NCI-H2196 (cell line): ENCODE measurements around the gene CERK.

Source experiments
- DNase-seq: peaks from one replicate; lab custom pipeline; 2025; ENCODE audit not compliant: unreplicated experiment; lab: John Stamatoyannopoulos, UW

The CERK gene

GRCh38 chr22:46679706-46680269 lies 58.3 kb downstream of the CERK start:
- DNase-seq: no peak

GRCh38 chr22:46678785-46679700 lies 59.0 kb downstream of the CERK start:
- DNase-seq: no peak

- DNase-seq: no peak
Observed at GRCh38 chr22:46678003-46678657, 59.9 kb downstream of the CERK start.

GRCh38 chr22:46677323-46678002 lies 60.6 kb downstream of the CERK start:
- no peak for DNase-seq

- DNase-seq: no peak
Observed at GRCh38 chr22:46676881-46677280, 61.2 kb downstream of the CERK start.

GRCh38 chr22:46676479-46676878 lies 61.6 kb downstream of the CERK start:
- no peak for DNase-seq

- DNase-seq: no peak
Observed at GRCh38 chr22:46675938-46676337, 62.1 kb downstream of the CERK start.

GRCh38 chr22:46675479-46675878 lies 62.6 kb downstream of the CERK start:
- no peak for DNase-seq

GRCh38 chr22:46674906-46675305 lies 63.1 kb downstream of the CERK start:
- no peak for DNase-seq

GRCh38 chr22:46674367-46674781 lies 63.7 kb downstream of the CERK start:
- no peak for DNase-seq

- DNase-seq: no peak
Observed at GRCh38 chr22:46673662-46674236, 64.3 kb downstream of the CERK start.

GRCh38 chr22:46673205-46673604 lies 64.8 kb downstream of the CERK start:
- DNase-seq: no peak

- no peak for DNase-seq
Observed at GRCh38 chr22:46672731-46673130, 65.3 kb downstream of the CERK start.

GRCh38 chr22:46671824-46672432 lies 66.1 kb downstream of the CERK start:
- no peak for DNase-seq

- DNase-seq: no peak
Observed at GRCh38 chr22:46669201-46669600, 68.9 kb downstream of the CERK start.

GRCh38 chr22:46668116-46668515 lies 69.9 kb downstream of the CERK start:
- DNase-seq: no peak

GRCh38 chr22:46667245-46667623 lies 70.8 kb downstream of the CERK start:
- DNase-seq: no peak

- no peak for DNase-seq
Observed at GRCh38 chr22:46666577-46667244, 71.3 kb downstream of the CERK start.

- DNase-seq: no peak
Observed at GRCh38 chr22:46665751-46666280, 72.2 kb downstream of the CERK start.

- no peak for DNase-seq
Observed at GRCh38 chr22:46665151-46665695, 72.8 kb downstream of the CERK start.
